WTC11 (cell line): ENCODE data around the gene ADCY3. TPM values are rescaled to one million over a fixed set of nuclear protein-coding genes. Genes with fewer than 3 reads are reported as not detected.

ENCODE experiments used
- ATAC-seq: fragments of 200-7000 bp; cut with Tn5 transposase; 2 replicates; pipeline ENCODE4 v1.10.0; 2021; ENCODE audit warnings: mild to moderate bottlenecking, moderate library complexity
- Bru-seq: library from RNA; stranded (reverse); fragments of 400-500 nt; gene quantifications from one replicate; lab custom pipeline; 2021; lab: Mats Ljungman, UMichigan
- CTCF ChIA-PET: fragments of 300-600 bp; sonication (Branson Sonifier 250); formaldehyde crosslinking; loops from one replicate; lab custom pipeline; 2021; ENCODE audit warnings: antibody characterized with exemption; lab: Charles Lee
- POLR2A ChIA-PET: fragments of 350-600 bp; sonication (Branson Sonifier 250); formaldehyde crosslinking; loops from one replicate; lab custom pipeline; 2021; ENCODE audit warnings: antibody characterized with exemption; lab: Charles Lee
- DNase-seq: peaks from one replicate; pipeline ENCODE4 v3.0.0; 2021; ENCODE audit warnings: low spot score
- H3K27ac Mint-ChIP-seq: 2 replicates; pipeline ENCODE4 v1.8.0; 2021; ENCODE audit warnings: mixed read lengths
- H3K27me3 Mint-ChIP-seq: 2 replicates; pipeline ENCODE4 v1.8.0; 2021; ENCODE audit warnings: low read depth, mild to moderate bottlenecking, moderate library complexity, mixed read lengths
- H3K36me3 Mint-ChIP-seq: 2 replicates; pipeline ENCODE4 v1.8.0; 2021; ENCODE audit warnings: mixed read lengths
- H3K4me1 Mint-ChIP-seq: 2 replicates; pipeline ENCODE4 v1.8.0; 2022; ENCODE audit warnings: mixed read lengths
- H3K4me3 Mint-ChIP-seq: 2 replicates; pipeline ENCODE4 v1.8.0; 2021; ENCODE audit warnings: mild to moderate bottlenecking, moderate library complexity, mixed read lengths
- H3K9me3 Mint-ChIP-seq: 2 replicates; pipeline ENCODE4 v1.8.0; 2021; ENCODE audit warnings: mixed read lengths
- AR ChIP-seq: fragments of 250-450 bp; sonication (Bioruptor Pico); IDR thresholded peaks from 2 replicates; pipeline ENCODE4 v1.9.0; 2021; ENCODE audit warnings: mild to moderate bottlenecking
- ATF3 ChIP-seq: sonication (generic); formaldehyde crosslinking; conservative IDR thresholded peaks from 2 replicates; pipeline ENCODE4 v1.8.1; 2022; ENCODE audit warnings: mild to moderate bottlenecking, missing genetic modification reagents
- CBFB ChIP-seq: sonication (generic); formaldehyde crosslinking; IDR thresholded peaks from 2 replicates; pipeline ENCODE4 v1.8.1; 2022; ENCODE audit warnings: mild to moderate bottlenecking, low read depth, missing genetic modification reagents
- ETV6 ChIP-seq: sonication (generic); formaldehyde crosslinking; IDR thresholded peaks from 2 replicates; pipeline ENCODE4 v1.8.1; 2022; ENCODE audit warnings: mild to moderate bottlenecking, missing genetic modification reagents
- FOXP1 ChIP-seq: sonication (generic); formaldehyde crosslinking; IDR thresholded peaks from 2 replicates; pipeline ENCODE4 v1.8.0; 2022; ENCODE audit warnings: missing genetic modification reagents, mild to moderate bottlenecking, moderate library complexity, borderline replicate concordance
- MYBL2 ChIP-seq: sonication (generic); formaldehyde crosslinking; IDR thresholded peaks from 2 replicates; pipeline ENCODE4 v1.8.1; 2023; ENCODE audit warnings: mild to moderate bottlenecking, moderate library complexity, missing genetic modification reagents
- NFATC4 ChIP-seq: fragments of 250-450 bp; sonication (Bioruptor Pico); IDR thresholded peaks from 2 replicates; pipeline ENCODE4 v1.9.0; 2021; ENCODE audit warnings: mild to moderate bottlenecking
- NR2C2 ChIP-seq: sonication (generic); formaldehyde crosslinking; IDR thresholded peaks from 2 replicates; pipeline ENCODE4 v1.8.0; 2022; ENCODE audit warnings: mild to moderate bottlenecking, missing genetic modification reagents
- NR3C1 ChIP-seq: sonication (generic); formaldehyde crosslinking; conservative IDR thresholded peaks from 2 replicates; pipeline ENCODE4 v1.8.1; 2023; ENCODE audit warnings: low read depth, mild to moderate bottlenecking, missing genetic modification reagents
- PRRX2 ChIP-seq: fragments of 250-450 bp; sonication (Bioruptor Pico); IDR thresholded peaks from 2 replicates; pipeline ENCODE4 v1.8.0; 2021; ENCODE audit warnings: mild to moderate bottlenecking
- SMAD4 ChIP-seq: sonication (generic); formaldehyde crosslinking; IDR thresholded peaks from 2 replicates; pipeline ENCODE4 v1.8.0; 2022; ENCODE audit warnings: mild to moderate bottlenecking, missing genetic modification reagents
- SP1 ChIP-seq: sonication (generic); formaldehyde crosslinking; conservative IDR thresholded peaks from 2 replicates; pipeline ENCODE4 v1.8.1; 2022; ENCODE audit warnings: missing genetic modification reagents
- USF1 ChIP-seq: sonication (generic); formaldehyde crosslinking; IDR thresholded peaks from 2 replicates; pipeline ENCODE4 v1.8.0; 2022; ENCODE audit warnings: mild to moderate bottlenecking, missing genetic modification reagents
- USF2 ChIP-seq: sonication (generic); formaldehyde crosslinking; IDR thresholded peaks from 2 replicates; pipeline ENCODE4 v1.8.1; 2023; ENCODE audit warnings: mild to moderate bottlenecking, missing genetic modification reagents, moderate library complexity
- ZMAT4 ChIP-seq: fragments of 250-450 bp; sonication (Bioruptor Pico); IDR thresholded peaks from 2 replicates; pipeline ENCODE4 v1.9.0; 2021; ENCODE audit warnings: mild to moderate bottlenecking
- ZNF263 ChIP-seq: sonication (generic); formaldehyde crosslinking; IDR thresholded peaks from 2 replicates; pipeline ENCODE4 v1.8.1; 2022; ENCODE audit warnings: low read depth, mild to moderate bottlenecking, moderate library complexity, missing genetic modification reagents
- long read RNA-seq, 3 experiments: library from RNA in 1 of 3; library from capped mRNA in 1 of 3; library from polyadenylated mRNA in 1 of 3; unstranded in 2 of 3; stranded (forward) in 1 of 3; transcript quantifications; one replicate each; pipeline ENCODE4 v2.0.0, GENCODE V29; 2021
- total RNA-seq: library from RNA; stranded (reverse); gene quantifications from 3 replicates; pipeline ENCODE4 v1.2.3, GENCODE V29; 2021
- TF ChIP-seq, protein P1 (sequence below): sonication (generic); formaldehyde crosslinking; IDR thresholded peaks from 2 replicates; pipeline ENCODE4 v1.8.1; 2023; ENCODE audit warnings: mild to moderate bottlenecking, moderate library complexity, missing genetic modification reagents
- TF ChIP-seq, protein P2 (sequence below): sonication (generic); formaldehyde crosslinking; IDR thresholded peaks from 2 replicates; pipeline ENCODE4 v1.8.0; 2022; ENCODE audit warnings: mild to moderate bottlenecking, missing genetic modification reagents
- TF ChIP-seq, protein P3 (sequence below): sonication (generic); formaldehyde crosslinking; IDR thresholded peaks from 2 replicates; pipeline ENCODE4 v1.8.0; 2023; ENCODE audit warnings: missing genetic modification reagents, mild to moderate bottlenecking, borderline replicate concordance
- TF ChIP-seq, protein P4 (sequence below): sonication (generic); formaldehyde crosslinking; IDR thresholded peaks from 2 replicates; pipeline ENCODE4 v1.8.1; 2023; ENCODE audit warnings: mild to moderate bottlenecking, missing genetic modification reagents, moderate library complexity

ADCY3 gene
- total RNA-seq = 37.1 to 41.7 TPM (median 39.4 TPM) in 3 replicates
- Bru-seq, nascent RNA = percentile 50 among the genes with signal in this experiment
- long read RNA-seq, experiment 1, full-length matches to known transcripts = 2 of 116 reads
- long read RNA-seq, experiment 1, partial matches to known transcripts = 26 of 116 reads
- long read RNA-seq, experiment 1, other reads (novel, unspliced or antisense) = 88 of 116 reads
- long read RNA-seq, experiment 2, full-length matches to known transcripts = 1 of 28 reads
- long read RNA-seq, experiment 2, partial matches to known transcripts = 8 of 28 reads
- long read RNA-seq, experiment 2, other reads (novel, unspliced or antisense) = 19 of 28 reads
- long read RNA-seq, experiment 3, partial matches to known transcripts = 1 of 3 reads
- long read RNA-seq, experiment 3, other reads (novel, unspliced or antisense) = 2 of 3 reads

DNA sequence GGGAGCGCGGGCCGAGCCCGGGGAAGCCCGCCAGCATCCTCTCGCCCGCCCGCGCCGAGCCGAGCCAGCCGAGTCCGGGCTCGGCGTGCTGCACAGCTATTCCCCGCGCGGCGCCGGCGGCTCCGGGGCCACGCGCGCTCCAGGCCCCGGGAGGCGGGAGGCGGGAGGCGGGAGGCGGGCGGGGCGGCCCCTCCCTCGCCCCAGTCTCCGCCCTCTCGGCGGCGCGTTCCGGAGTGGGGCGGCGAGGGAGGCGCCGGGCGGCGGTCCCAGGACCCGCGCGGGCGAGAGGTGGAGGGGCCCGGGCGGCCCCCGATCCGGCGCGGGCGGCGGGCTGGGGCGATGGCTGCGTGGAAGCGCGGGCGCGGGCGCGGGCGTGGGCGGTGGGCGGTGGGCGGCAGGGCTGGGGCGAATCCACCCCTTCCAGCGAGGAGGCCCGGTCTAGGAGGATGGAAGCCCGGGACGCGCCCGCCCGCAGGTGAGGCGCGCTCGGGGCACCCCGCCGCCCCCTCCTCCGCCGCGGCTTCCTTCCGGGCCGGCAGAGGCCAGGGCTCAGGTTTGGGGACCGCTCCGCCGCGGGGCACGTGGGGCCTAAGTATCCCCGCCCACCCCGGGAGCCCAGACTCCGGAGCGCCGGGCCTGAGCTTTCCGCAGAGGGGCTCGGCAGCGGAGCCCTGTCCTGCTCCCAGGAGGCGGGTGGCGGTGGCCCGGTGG lies at the start of gene ADCY3:
Gene ADCY3, minus strand, starts transcription at position 140 of the 711 bp plus-strand sequence. CDS start 1,250 bp downstream, outside the sequence.
- TF ChIP-seq, protein P1, sequence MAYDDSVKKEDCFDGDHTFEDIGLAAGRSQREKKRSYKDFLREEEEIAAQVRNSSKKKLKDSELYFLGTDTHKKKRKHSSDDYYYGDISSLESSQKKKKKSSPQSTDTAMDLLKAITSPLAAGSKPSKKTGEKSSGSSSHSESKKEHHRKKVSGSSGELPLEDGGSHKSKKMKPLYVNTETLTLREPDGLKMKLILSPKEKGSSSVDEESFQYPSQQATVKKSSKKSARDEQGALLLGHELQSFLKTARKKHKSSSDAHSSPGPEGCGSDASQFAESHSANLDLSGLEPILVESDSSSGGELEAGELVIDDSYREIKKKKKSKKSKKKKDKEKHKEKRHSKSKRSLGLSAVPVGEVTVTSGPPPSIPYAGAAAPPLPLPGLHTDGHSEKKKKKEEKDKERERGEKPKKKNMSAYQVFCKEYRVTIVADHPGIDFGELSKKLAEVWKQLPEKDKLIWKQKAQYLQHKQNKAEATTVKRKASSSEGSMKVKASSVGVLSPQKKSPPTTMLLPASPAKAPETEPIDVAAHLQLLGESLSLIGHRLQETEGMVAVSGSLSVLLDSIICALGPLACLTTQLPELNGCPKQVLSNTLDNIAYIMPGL (CRISPR knock-in tag) = 0 out of 2 replicates have a peak, but pooled peaks have one; percentile 46
- no peak for TF ChIP-seq SMAD4 (CRISPR knock-in tag)
- TF ChIP-seq, protein P2, sequence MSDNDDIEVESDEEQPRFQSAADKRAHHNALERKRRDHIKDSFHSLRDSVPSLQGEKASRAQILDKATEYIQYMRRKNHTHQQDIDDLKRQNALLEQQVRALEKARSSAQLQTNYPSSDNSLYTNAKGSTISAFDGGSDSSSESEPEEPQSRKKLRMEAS = 0 out of 2 replicates have a peak, but pooled peaks have one; percentile 18
- TF ChIP-seq, protein P3, sequence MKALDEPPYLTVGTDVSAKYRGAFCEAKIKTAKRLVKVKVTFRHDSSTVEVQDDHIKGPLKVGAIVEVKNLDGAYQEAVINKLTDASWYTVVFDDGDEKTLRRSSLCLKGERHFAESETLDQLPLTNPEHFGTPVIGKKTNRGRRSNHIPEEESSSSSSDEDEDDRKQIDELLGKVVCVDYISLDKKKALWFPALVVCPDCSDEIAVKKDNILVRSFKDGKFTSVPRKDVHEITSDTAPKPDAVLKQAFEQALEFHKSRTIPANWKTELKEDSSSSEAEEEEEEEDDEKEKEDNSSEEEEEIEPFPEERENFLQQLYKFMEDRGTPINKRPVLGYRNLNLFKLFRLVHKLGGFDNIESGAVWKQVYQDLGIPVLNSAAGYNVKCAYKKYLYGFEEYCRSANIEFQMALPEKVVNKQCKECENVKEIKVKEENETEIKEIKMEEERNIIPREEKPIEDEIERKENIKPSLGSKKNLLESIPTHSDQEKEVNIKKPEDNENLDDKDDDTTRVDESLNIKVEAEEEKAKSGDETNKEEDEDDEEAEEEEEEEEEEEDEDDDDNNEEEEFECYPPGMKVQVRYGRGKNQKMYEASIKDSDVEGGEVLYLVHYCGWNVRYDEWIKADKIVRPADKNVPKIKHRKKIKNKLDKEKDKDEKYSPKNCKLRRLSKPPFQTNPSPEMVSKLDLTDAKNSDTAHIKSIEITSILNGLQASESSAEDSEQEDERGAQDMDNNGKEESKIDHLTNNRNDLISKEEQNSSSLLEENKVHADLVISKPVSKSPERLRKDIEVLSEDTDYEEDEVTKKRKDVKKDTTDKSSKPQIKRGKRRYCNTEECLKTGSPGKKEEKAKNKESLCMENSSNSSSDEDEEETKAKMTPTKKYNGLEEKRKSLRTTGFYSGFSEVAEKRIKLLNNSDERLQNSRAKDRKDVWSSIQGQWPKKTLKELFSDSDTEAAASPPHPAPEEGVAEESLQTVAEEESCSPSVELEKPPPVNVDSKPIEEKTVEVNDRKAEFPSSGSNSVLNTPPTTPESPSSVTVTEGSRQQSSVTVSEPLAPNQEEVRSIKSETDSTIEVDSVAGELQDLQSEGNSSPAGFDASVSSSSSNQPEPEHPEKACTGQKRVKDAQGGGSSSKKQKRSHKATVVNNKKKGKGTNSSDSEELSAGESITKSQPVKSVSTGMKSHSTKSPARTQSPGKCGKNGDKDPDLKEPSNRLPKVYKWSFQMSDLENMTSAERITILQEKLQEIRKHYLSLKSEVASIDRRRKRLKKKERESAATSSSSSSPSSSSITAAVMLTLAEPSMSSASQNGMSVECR = peak; percentile 47; the same call in 1 of the 2 replicates
- peak; percentile 50; the same call in 1 of the 2 replicates for TF ChIP-seq MYBL2 (CRISPR knock-in tag)
- TF ChIP-seq PRRX2 (CRISPR knock-in tag) = no peak
- no peak for TF ChIP-seq NR2C2 (CRISPR knock-in tag)
- TF ChIP-seq SP1 = peak; percentile 43
- TF ChIP-seq ETV6 = no peak
- peak; percentile 79 for TF ChIP-seq USF2 (CRISPR knock-in tag)
- peak; percentile 71 for TF ChIP-seq USF1
- ChIA-PET POLR2A (no interaction called here), CTCF (interaction anchor here (1.0 kb wide), 3 partner anchors 35 to 92 kb away, joined by 3 to 4 read pairs (median 3); no protein-coding TSS in a partner anchor)
- DNase-seq (peak; percentile 64), ATAC-seq (peak; percentile 67)
- no peaks in the 10 kb centered on the region for H3K36me3 Mint-ChIP-seq
- peak within 1 kb of the TSS; percentile 31 for H3K27ac Mint-ChIP-seq
- H3K9me3 Mint-ChIP-seq = no peaks in the 10 kb centered on the region
- peaks cover 3% of the 10 kb centered on the region; the same call in 1 of the 2 replicates for H3K27me3 Mint-ChIP-seq
- H3K4me3 Mint-ChIP-seq = peak within 1 kb of the TSS; percentile 77
- H3K4me1 Mint-ChIP-seq = peaks cover 15% of the 10 kb centered on the region

DNA sequence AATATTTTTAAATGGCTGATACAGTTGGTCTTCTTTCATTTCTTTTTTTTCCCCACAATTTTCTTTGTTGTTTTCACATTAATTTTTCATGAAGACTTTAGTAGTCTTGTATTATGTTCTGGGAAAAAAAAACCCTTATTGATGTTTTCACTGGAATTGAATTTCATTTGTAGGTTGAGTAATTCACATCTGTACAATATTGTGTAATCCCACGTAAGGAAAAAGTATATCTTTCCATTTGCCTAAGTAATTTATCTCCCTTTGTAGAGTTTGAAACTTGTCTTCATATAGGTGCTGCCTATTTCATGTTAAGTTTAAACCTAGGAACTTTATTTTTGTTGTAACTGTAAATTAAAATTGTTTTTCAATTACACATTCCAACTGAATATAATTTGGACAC lies 49.7 kb upstream of the ADCY3 start:
- Mint-ChIP-seq H3K4me1 (peaks cover 8% of the 10 kb centered on the region; the same call in 1 of the 2 replicates), H3K27me3 (no peaks in the 10 kb centered on the region), H3K4me3 (no peak overlapping the region), H3K27ac (no peak overlapping the region), H3K36me3 (peaks cover 15% of the 10 kb centered on the region), H3K9me3 (no peaks in the 10 kb centered on the region)
- POLR2A ChIA-PET = no interaction called here
- DNase-seq (no peak), ATAC-seq (no peak)
- CTCF ChIA-PET = interaction anchor here (0.6 to 1.0 kb wide), 2 partner anchors 72 to 159 kb away, joined by 3 read pairs; no protein-coding TSS in a partner anchor
- no peak for TF ChIP-seq NFATC4 (CRISPR knock-in tag)
- TF ChIP-seq FOXP1 (CRISPR knock-in tag) = no peak
- TF ChIP-seq AR (CRISPR knock-in tag) = no peak
- TF ChIP-seq ZMAT4 (CRISPR knock-in tag) = no peak
- no peak for TF ChIP-seq NR3C1 (CRISPR knock-in tag)
- no peak for TF ChIP-seq ATF3
- no peak for TF ChIP-seq ZNF263 (CRISPR knock-in tag)
- TF ChIP-seq, protein P4, sequence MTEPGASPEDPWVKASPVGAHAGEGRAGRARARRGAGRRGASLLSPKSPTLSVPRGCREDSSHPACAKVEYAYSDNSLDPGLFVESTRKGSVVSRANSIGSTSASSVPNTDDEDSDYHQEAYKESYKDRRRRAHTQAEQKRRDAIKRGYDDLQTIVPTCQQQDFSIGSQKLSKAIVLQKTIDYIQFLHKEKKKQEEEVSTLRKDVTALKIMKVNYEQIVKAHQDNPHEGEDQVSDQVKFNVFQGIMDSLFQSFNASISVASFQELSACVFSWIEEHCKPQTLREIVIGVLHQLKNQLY (CRISPR knock-in tag) = no peak
- TF ChIP-seq CBFB (CRISPR knock-in tag) = no peak
